Cardiac septum (tissue), 1 donor: Measurements from ENCODE around the gene TRAPPC3. TPM values are rescaled to one million over a fixed set of nuclear protein-coding genes. Genes with fewer than 3 reads are reported as not detected.
A peak's percentile ranks its signal among the peaks of the same experiment; 100 is the strongest.

Experiments used
- DNase-seq: peaks from one replicate; pipeline ENCODE4 v3.0.0-alpha.2; 2020; ENCODE audit warnings: low spot score
- intact Hi-C: fragments of 100-400 bp; cut with DNase I; formaldehyde crosslinking; loops from one replicate; pipeline ENCODE4 v1.14.0; 2022
- total RNA-seq: library from RNA; stranded (reverse); fragmentation: NEBNext Ultra II Directional; extraction: Animal tissue kit (Norgen Biotek cat#: 25700); gene quantifications from one replicate; pipeline ENCODE4 v1.2.1, GENCODE V29; 2021
- donor health status: DM: no; HTN: no; CAD: no.

The TRAPPC3 gene
- total RNA-seq, 1 donor from 2014 or later = 47.9 TPM

DNA sequence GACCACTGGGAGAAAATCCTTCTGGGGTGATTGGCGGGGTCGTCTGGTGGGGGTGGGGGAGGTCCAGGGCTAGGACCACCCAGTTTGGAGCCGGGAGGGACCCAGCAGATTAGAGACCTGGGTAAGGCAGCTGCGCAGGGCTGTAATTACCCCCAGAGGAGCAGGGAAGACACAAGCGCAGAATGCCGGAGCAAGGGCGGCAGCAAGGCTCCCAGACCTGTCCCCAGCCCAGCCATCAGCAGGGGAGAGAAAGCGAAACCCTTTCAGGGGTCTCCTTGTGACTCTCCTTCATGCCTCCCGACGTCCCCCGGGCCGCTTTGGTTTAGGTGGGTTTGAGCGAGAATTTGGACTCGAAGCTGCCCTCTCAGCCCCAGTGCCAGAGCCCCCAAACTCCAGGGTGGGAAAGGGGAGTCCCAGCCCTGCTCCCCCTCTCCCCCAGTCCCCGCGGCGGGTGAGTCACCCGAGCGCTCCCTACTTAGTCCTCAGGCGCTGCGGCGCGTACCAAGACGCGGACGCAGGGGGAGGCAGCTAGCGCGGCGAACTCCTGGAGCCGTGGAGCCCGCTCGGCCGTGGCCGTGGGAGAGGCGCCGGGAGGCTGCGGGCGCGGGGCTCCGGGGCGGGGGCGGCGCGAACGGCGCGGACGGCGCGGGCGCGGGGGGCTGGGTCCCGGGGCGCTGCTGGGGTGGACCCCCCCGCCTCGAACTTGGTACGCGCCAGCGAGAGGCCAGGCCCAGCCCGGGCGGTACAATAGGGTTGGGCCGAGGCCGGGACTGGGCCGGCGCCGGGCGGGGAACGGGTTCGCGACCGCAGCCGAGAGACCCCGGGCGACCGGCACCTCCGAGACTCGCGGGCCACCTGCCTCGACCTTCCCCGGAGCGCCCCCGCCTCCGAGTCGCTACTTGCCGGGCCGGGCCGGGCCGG, 6.4 kb upstream of the TRAPPC3 start, which contains the start of gene MAP7D1:
Gene MAP7D1, plus strand, starts transcription at position 753 of the 921 bp plus-strand sequence. CDS start 258 bp downstream, outside the sequence.
- DNase-seq = peak; percentile 96
- intact Hi-C loops = loop anchor here (2.0 kb wide), 3 partner anchors 19 to 231 kb away; partner anchors contain the start of gene THRAP3

- no peak for DNase-seq
- intact Hi-C loops = no loop called here
Measured at GRCh38 chr1:36154765-36155407, 5.6 kb upstream of the TRAPPC3 start.

DNA sequence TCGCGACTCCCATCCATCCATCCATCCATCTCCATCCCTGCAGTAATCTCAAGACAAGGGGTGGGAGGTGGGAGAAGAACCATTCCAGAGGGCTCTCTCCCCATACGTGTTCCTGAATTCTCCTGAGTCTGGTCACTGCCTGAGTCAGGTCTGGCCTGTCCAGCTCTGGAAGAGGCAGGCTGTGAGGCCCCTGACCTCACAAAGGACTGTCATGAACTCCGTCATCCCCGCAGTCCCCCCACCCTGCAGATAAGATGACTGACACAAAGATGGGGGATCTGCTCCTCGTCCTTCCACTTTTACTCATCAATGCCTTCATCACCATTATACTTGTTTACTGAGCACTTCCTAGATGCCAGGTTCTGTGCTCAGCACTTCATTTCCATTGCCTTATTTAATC, 5.0 kb upstream of the TRAPPC3 start:
- intact Hi-C loops = no loop called here
- DNase-seq = no peak

DNA sequence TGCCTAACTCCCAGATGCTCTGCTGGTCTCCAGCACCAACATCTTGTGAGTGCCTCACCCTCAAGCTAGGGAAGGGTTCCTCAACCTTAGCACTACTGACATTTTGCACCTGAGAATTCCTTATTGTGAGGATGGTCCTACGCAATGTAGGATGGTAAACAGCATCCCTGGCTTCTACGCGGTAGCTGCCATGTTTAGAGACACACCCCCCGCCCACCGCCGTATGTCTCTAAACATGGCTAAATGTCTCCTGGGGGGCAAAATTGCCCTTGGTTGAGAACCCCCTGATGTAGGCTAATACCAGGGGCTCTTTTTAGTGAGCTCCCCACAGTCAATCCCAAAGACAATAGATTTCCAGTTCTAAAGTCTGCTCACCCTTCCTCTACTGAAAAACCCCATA, 4.2 kb upstream of the TRAPPC3 start:
- no peak for DNase-seq
- intact Hi-C loops = no loop called here

DNA sequence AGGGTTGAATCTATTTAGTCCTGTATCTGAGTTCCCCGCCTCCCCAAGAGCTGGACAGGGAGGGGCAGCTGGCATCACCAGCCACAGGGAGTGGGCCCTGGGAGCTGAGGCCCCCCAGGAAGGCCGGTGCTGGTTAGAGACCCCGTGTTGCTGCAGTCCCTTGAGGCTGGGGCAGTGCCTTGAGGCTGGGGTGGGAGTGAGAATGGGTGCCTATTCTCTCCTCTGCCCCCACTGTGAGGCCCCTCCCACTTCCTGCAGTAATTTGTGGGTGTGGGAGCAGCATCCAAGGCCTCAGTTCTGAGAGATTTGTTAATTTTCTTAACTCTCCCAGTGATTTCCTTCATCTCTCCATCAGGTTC, 2.5 kb upstream of the TRAPPC3 start:
- no peak for DNase-seq
- intact Hi-C loops = no loop called here

GRCh38 chr1:36151134-36151844, 2.0 kb upstream of the TRAPPC3 start:
- DNase-seq = no peak
- intact Hi-C loops = no loop called here

DNA sequence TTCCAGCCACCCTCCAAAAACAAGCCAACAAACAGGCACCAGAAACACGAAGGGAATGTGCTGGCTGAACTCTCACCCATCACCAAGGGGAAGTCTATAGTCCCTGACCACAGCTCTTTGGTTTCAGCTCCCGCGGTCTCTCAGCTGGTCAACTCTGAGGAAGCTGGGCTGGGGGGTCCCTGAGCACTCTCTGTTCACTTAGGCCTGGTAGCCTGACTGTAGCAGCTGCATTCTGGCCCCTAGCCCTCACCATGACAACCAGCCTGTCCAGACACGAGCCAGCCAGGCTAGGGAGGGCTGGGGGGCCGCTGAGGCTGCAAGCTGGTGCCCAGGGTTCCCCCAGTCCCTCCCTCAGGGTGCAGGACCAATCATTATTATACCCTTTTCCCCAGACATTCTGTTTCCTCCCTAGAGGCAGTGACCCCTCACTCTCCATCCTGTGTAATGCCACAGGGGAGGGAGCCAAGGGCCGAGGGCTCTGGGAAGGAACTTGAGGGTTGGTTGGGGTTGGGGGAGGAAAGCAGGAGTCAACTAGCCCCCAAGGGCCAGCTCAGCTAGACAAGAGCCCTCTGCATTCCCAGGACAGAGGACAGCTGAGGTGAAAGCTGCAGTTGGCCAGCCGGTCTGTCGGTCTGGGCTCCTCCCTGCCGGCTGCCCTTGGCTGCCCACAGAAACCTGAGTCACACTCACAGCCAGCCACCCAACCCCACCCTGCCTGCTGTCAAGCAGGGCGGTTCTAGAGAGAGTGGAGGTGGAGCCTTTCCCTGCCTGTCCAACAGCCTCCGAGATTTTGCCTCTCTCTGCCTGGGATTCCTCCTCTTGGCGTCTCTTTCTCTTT, 1.2 kb upstream of the TRAPPC3 start:
- peak; percentile 97 for DNase-seq
- intact Hi-C loops = no loop called here

DNA sequence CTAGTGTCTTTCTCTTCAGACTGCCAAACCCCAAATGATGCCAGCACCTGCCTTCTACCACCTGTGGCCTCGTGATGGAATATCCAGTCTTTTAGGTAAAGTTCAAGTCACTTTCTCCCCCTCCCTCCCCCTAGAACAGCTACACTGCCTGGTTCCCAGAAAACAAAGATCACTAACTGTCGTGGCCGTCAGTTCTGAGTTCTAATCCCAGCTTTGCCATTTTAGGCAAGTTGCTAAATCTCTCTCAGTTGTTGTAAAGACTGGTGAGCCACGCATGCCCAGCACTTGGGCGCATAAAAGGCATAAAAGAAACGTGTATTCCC, 648 bp upstream of the TRAPPC3 start:
- intact Hi-C loops = loop anchor here (1.0 to 5.0 kb wide), 5 partner anchors 38 to 217 kb away; partner anchors contain the start of gene THRAP3
- no peak for DNase-seq

GRCh38 chr1:36148821-36149236, 457 bp downstream of the TRAPPC3 start:
- intact Hi-C loops = loop anchor here (1.0 to 5.0 kb wide), 5 partner anchors 39 to 218 kb away; partner anchors contain the start of gene THRAP3
- DNase-seq = no peak

GRCh38 chr1:36144413-36144812, 4.9 kb downstream of the TRAPPC3 start:
- intact Hi-C loops = no loop called here
- DNase-seq = no peak

- intact Hi-C loops = no loop called here
- DNase-seq = no peak
Measured at GRCh38 chr1:36143424-36143823, 5.9 kb downstream of the TRAPPC3 start.

GRCh38 chr1:36142121-36142520, 7.2 kb downstream of the TRAPPC3 start:
- intact Hi-C loops = no loop called here
- DNase-seq = no peak

DNA sequence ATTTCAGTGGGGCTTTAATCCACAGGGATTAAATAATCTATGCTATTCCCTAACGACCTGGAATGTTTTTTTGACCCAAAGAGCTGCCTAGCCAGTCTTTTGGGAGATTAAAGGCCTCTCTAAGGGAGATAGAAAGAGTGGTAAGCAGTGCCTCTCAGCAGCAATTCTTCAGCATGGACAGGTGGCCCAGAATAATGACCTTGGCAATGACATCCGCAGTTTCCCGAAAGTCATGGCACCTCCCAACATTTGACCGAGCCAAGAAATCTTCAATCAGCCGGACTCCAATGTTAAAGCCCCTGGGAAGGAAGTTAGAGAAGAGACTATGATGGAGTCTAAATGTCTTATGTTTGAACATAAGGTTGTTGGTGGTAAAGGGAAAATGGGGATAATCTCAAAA, 9.8 kb downstream of the TRAPPC3 start:
- DNase-seq = no peak
- intact Hi-C loops = no loop called here

DNA sequence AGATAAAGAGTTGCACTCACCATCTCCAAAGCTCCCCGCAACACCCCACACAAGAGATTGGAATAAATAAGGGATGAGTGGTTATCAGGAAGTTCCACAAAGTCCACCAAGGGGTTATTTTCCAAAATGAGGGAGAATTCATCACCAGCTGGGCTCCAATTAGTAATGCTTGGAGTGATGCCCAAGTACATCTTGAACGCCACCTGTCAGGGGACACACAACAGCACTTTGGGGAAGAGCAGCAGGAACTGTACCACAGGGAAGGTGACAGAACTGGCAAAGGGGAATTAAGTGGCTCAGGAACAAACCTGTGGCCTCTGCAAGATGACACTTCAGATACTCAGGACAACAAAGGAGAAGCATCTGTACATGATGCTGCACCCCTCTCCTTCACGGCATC, 11.5 kb downstream of the TRAPPC3 start:
- intact Hi-C loops = no loop called here
- DNase-seq = no peak

- intact Hi-C loops = no loop called here
- DNase-seq = no peak
Measured at GRCh38 chr1:36137226-36137625, 12.1 kb downstream of the TRAPPC3 start.

DNA sequence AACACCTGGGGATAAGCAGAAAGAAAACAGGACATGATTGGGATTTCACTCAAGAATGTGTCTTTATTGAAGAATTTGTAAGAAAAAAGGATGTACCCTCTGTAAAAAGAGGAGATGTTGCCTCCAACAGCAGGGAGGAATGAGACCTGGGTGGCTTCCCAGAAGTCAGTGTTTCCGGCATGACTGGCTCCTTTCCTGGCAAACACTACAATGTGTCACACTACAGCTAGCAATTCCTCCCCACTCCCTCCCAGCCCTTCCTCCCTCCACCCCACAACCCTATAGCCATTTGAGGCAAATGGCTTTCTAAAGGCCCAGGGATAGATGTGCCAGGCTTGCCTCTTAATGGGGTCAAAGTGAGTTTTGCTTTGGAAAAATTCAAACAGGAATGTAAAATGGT, 12.8 kb downstream of the TRAPPC3 start:
- intact Hi-C loops = no loop called here
- DNase-seq = no peak

GRCh38 chr1:36135796-36136195, 13.5 kb downstream of the TRAPPC3 start:
- intact Hi-C loops = loop anchor here (2.0 kb wide), 1 partner anchor 37 kb away; no protein-coding TSS in a partner anchor
- no peak for DNase-seq

- no peak for DNase-seq
- intact Hi-C loops = loop anchor here (2.0 kb wide), 1 partner anchor 36 kb away; no protein-coding TSS in a partner anchor
Measured at GRCh38 chr1:36135330-36135667, 14.0 kb downstream of the TRAPPC3 start.
